GM11168 (cell line): Measurements from ENCODE around the gene PRLHR.

Source experiments
- in situ Hi-C: fragments of 300-500 bp; cut with MboI; formaldehyde crosslinking; loops from one replicate; pipeline ENCODE4 v1.12.0; 2022; ENCODE audit warnings: low sequenced_read_pairs; ENCODE audit not compliant: unreplicated experiment

The PRLHR gene

GRCh38 chr10:118590334-118590733 is 5.1 kb downstream of the PRLHR start:
- in situ Hi-C loops: no loop called here

GRCh38 chr10:118587881-118588651 is 7.4 kb downstream of the PRLHR start:
- in situ Hi-C loops: no loop called here

GRCh38 chr10:118586911-118587310 is 8.5 kb downstream of the PRLHR start:
- in situ Hi-C loops: no loop called here

GRCh38 chr10:118585794-118586193 is 9.7 kb downstream of the PRLHR start:
- in situ Hi-C loops: no loop called here

- in situ Hi-C loops: no loop called here
Observed at GRCh38 chr10:118585234-118585633, 10.2 kb downstream of the PRLHR start.

GRCh38 chr10:118584181-118584954 is 11.1 kb downstream of the PRLHR start:
- in situ Hi-C loops: no loop called here

GRCh38 chr10:118583611-118584010 is 11.8 kb downstream of the PRLHR start:
- in situ Hi-C loops: no loop called here

- in situ Hi-C loops: no loop called here
Observed at GRCh38 chr10:118582511-118582910, 12.9 kb downstream of the PRLHR start.

- in situ Hi-C loops: no loop called here
Observed at GRCh38 chr10:118581340-118581739, 14.1 kb downstream of the PRLHR start.

GRCh38 chr10:118580702-118581101 is 14.7 kb downstream of the PRLHR start:
- in situ Hi-C loops: no loop called here

- in situ Hi-C loops: no loop called here
Observed at GRCh38 chr10:118573512-118573911, 21.9 kb downstream of the PRLHR start.

- in situ Hi-C loops: no loop called here
Observed at GRCh38 chr10:118572256-118573041, 23.0 kb downstream of the PRLHR start.

GRCh38 chr10:118571123-118571522 is 24.3 kb downstream of the PRLHR start:
- in situ Hi-C loops: no loop called here

GRCh38 chr10:118570591-118570990 is 24.9 kb downstream of the PRLHR start:
- in situ Hi-C loops: no loop called here

GRCh38 chr10:118569882-118570252 is 25.6 kb downstream of the PRLHR start:
- in situ Hi-C loops: loop anchor here (10.0 kb wide), 1 partner anchor 155 kb away; no protein-coding TSS in a partner anchor

GRCh38 chr10:118569241-118569881 is 26.1 kb downstream of the PRLHR start:
- in situ Hi-C loops: loop anchor here (10.0 kb wide), 1 partner anchor 155 kb away; no protein-coding TSS in a partner anchor

- in situ Hi-C loops: loop anchor here (10.0 kb wide), 1 partner anchor 156 kb away; no protein-coding TSS in a partner anchor
Observed at GRCh38 chr10:118568327-118568848, 27.1 kb downstream of the PRLHR start.

GRCh38 chr10:118567701-118568248 is 27.7 kb downstream of the PRLHR start:
- in situ Hi-C loops: loop anchor here (10.0 kb wide), 1 partner anchor 157 kb away; no protein-coding TSS in a partner anchor

GRCh38 chr10:118566911-118567310 is 28.5 kb downstream of the PRLHR start:
- in situ Hi-C loops: loop anchor here (10.0 kb wide), 1 partner anchor 158 kb away; no protein-coding TSS in a partner anchor
